Lower leg skin (tissue), 4 donors: Measurements from ENCODE around the gene S100G. TPM values are rescaled to one million over a fixed set of nuclear protein-coding genes. Genes with fewer than 3 reads are reported as not detected.

Experiments
- DNase-seq, 2 donors: peaks; one replicate each; pipeline ENCODE4 v3.0.0-alpha.2; 2019; ENCODE audit warnings: low spot score in 2 of 2
- H3K4me3 ChIP-seq: fragments of 200-600 bp; sonication (generic); 2 replicates; pipeline ENCODE4 v1.5.1; 2017; ENCODE audit warnings: mild to moderate bottlenecking, low read depth; ENCODE audit not compliant: poor library complexity, severe bottlenecking
- CTCF ChIP-seq, 3 donors: fragments of 450-650 bp; IDR thresholded peaks; one replicate each; pipeline ENCODE4 v1.5.1; 2016; ENCODE audit warnings: antibody characterized with exemption in 3 of 3, mild to moderate bottlenecking in 3 of 3, moderate library complexity in 2 of 3
- POLR2A ChIP-seq, 2 donors: fragments of 450-650 bp; IDR thresholded peaks; one replicate each; pipeline ENCODE4 v1.6.1; 2016 to 2017; ENCODE audit warnings: antibody characterized with exemption in 2 of 2, mild to moderate bottlenecking in 1 of 2, moderate library complexity in 1 of 2
- WGBS, 2 donors: methylation state at CpG; one replicate each; pipeline ENCODE4 v1.1.5; 2018; 5-methylcytosine and 5-hydroxymethylcytosine counted together
- intact Hi-C: fragments of 100-400 bp; cut with DNase I; formaldehyde crosslinking; loops from one replicate; pipeline ENCODE4 v1.15.0; 2023; ENCODE audit warnings: low total_unique reads
- total RNA-seq, 4 donors: library from RNA; depleted of rRNA; stranded (reverse); fragments of >200 nt; gene quantifications; one replicate each; pipeline ENCODE4 v1.1.0, GENCODE V29; 2016

S100G gene
- total RNA-seq, 4 donors from 2014 or later, result not detected

- 75 to 91% methylated on average over 7 of the region's 7 CpGs for WGBS, 2 donors
- no peak for DNase-seq
- no peak overlapping the region for H3K4me3 ChIP-seq
- intact Hi-C loops, result no loop called here
- TF ChIP-seq POLR2A (IDR thresholded peaks at IDR 0.05), result no peak
- TF ChIP-seq CTCF (IDR thresholded peaks at IDR 0.05), result no peak
These were observed 3.5 kb downstream of the S100G start for GRCh38 chrX:16653424-16653823.

- 85 to 87% methylated on average over 3 of the region's 3 CpGs for WGBS, 2 donors
- no peak for DNase-seq
- intact Hi-C loops, result no loop called here
These were observed 4.1 kb downstream of the S100G start for GRCh38 chrX:16654093-16654492.

GRCh38 chrX:16658284-16658683 is 8.3 kb downstream of the S100G start:
- WGBS, 2 donors, result 94 to 96% methylated on average over 2 of the region's 2 CpGs
- H3K4me3 ChIP-seq, result no peak overlapping the region
- no peak for TF ChIP-seq CTCF (IDR thresholded peaks at IDR 0.05)
- TF ChIP-seq POLR2A (IDR thresholded peaks at IDR 0.05), result no peak
- intact Hi-C loops, result no loop called here
- DNase-seq, result no peak

More at GRCh38 chrX:16654093-16654492, 4.1 kb downstream of the S100G start:
- TF ChIP-seq CTCF (IDR thresholded peaks at IDR 0.05), result no peak
- no peak for TF ChIP-seq POLR2A (IDR thresholded peaks at IDR 0.05)
- no peak overlapping the region for H3K4me3 ChIP-seq

- no peak for DNase-seq
- no peak for TF ChIP-seq CTCF (IDR thresholded peaks at IDR 0.05)
- no peak for TF ChIP-seq POLR2A (IDR thresholded peaks at IDR 0.05)
- intact Hi-C loops, result no loop called here
- 83 to 100% methylated on average over 1 of the region's 1 CpG for WGBS, 2 donors
- no peak overlapping the region for H3K4me3 ChIP-seq
These were observed 9.4 kb downstream of the S100G start for GRCh38 chrX:16659321-16659720.

GRCh38 chrX:16661495-16661894 is 11.5 kb downstream of the S100G start:
- no peak overlapping the region for H3K4me3 ChIP-seq
- intact Hi-C loops, result no loop called here
- 62 to 90% methylated on average over 2 of the region's 2 CpGs for WGBS, 2 donors

More at GRCh38 chrX:16661495-16661894, 11.5 kb downstream of the S100G start:
- no peak for TF ChIP-seq CTCF (IDR thresholded peaks at IDR 0.05)
- no peak for TF ChIP-seq POLR2A (IDR thresholded peaks at IDR 0.05)
- DNase-seq, result no peak
